Measurements from ENCODE around the gene CCNB1. TPM values are rescaled to one million over a fixed set of nuclear protein-coding genes. Genes with fewer than 3 reads are reported as not detected.
"Not testable (repeated sequence)": the region's sequence is repeated elsewhere in the genome, so short reads cannot be mapped to it uniquely, and the experiment has no call there.

CCNB1 gene
- total and polyA plus RNA-seq, 8 donors = 8.9 to 146 (median 70.2) TPM

- ATAC-seq (no peak), DNase-seq (no peak)
- no peaks in the 10 kb centered on the region for H3K27me3 ChIP-seq
- no peak overlapping the region for H3K27ac ChIP-seq
- H3K4me3 ChIP-seq = no peak overlapping the region
- peaks cover 0 to 50% of the 10 kb centered on the region in 2 donors for H3K36me3 ChIP-seq
- no peaks in the 10 kb centered on the region for H3K4me1 ChIP-seq
- no peak for TF ChIP-seq CTCF (IDR thresholded peaks at IDR 0.05)
- intact Hi-C loops (cut with DNase I) = no loop called here
- no peaks in the 10 kb centered on the region for H3K9me3 ChIP-seq
Measured at GRCh38 chr5:69134126-69134525, 32.8 kb upstream of the CCNB1 start.

GRCh38 chr5:69136293-69136692, 30.7 kb upstream of the CCNB1 start:
- intact Hi-C loops (cut with DNase I) = no loop called here
- peaks cover 0 to 29% of the 10 kb centered on the region in 2 donors for H3K36me3 ChIP-seq
- no peak for ATAC-seq
- no peak for DNase-seq
- H3K4me3 ChIP-seq = no peak overlapping the region
- no peak for TF ChIP-seq CTCF (IDR thresholded peaks at IDR 0.05)
- no peak overlapping the region for H3K27ac ChIP-seq
- H3K9me3 ChIP-seq = peaks cover 0 to 9% of the 10 kb centered on the region in 2 donors
- no peaks in the 10 kb centered on the region for H3K4me1 ChIP-seq
- H3K27me3 ChIP-seq = no peaks in the 10 kb centered on the region

- DNase-seq; H3K27me3 ChIP-seq; H3K4me1 ChIP-seq; H3K4me3 ChIP-seq; H3K27ac ChIP-seq; intact Hi-C loops (cut with DNase I); H3K9me3 ChIP-seq; ATAC-seq: not testable (repeated sequence)
- H3K36me3 ChIP-seq = peaks cover 0 to 22% of the 10 kb centered on the region in 2 donors
Measured at GRCh38 chr5:69137208-69137607, 29.7 kb upstream of the CCNB1 start.

GRCh38 chr5:69137807-69138206, 29.1 kb upstream of the CCNB1 start:
- intact Hi-C loops (cut with DNase I) = no loop called here
- Histone ChIP-seq H3K9me3 (peaks cover 0 to 9% of the 10 kb centered on the region in 2 donors), H3K27ac (no peak overlapping the region), H3K4me3 (no peak overlapping the region), H3K4me1 (no peaks in the 10 kb centered on the region), H3K36me3 (peaks cover 0 to 17% of the 10 kb centered on the region in 2 donors), H3K27me3 (no peaks in the 10 kb centered on the region)
- TF ChIP-seq CTCF (IDR thresholded peaks at IDR 0.05) = no peak
- ATAC-seq = no peak
- no peak for DNase-seq

- Histone ChIP-seq H3K27me3 (no peaks in the 10 kb centered on the region), H3K36me3 (peaks cover 0 to 8% of the 10 kb centered on the region in 2 donors), H3K4me1 (no peaks in the 10 kb centered on the region), H3K9me3 (peaks cover 0 to 9% of the 10 kb centered on the region in 2 donors), H3K4me3 (no peak overlapping the region), H3K27ac (no peak overlapping the region)
- intact Hi-C loops (cut with DNase I) = no loop called here
- DNase-seq (no peak), ATAC-seq (no peak)
- no peak for TF ChIP-seq CTCF (IDR thresholded peaks at IDR 0.05)
Measured at GRCh38 chr5:69138766-69139165, 28.2 kb upstream of the CCNB1 start.

GRCh38 chr5:69140239-69140638, 26.7 kb upstream of the CCNB1 start:
- H3K27ac ChIP-seq; ATAC-seq; H3K36me3 ChIP-seq; H3K27me3 ChIP-seq; DNase-seq; H3K4me3 ChIP-seq; H3K9me3 ChIP-seq; H3K4me1 ChIP-seq; intact Hi-C loops (cut with DNase I): not testable (repeated sequence)

Measured in left lung (tissue), 10 donors.